Measurements from ENCODE around the gene CSTB. TPM values are rescaled to one million over a fixed set of nuclear protein-coding genes. Genes with fewer than 3 reads are reported as not detected.

CSTB gene
- total RNA-seq, 2 donors from 2014 or later, result 30.7 to 32.3 TPM

DNA sequence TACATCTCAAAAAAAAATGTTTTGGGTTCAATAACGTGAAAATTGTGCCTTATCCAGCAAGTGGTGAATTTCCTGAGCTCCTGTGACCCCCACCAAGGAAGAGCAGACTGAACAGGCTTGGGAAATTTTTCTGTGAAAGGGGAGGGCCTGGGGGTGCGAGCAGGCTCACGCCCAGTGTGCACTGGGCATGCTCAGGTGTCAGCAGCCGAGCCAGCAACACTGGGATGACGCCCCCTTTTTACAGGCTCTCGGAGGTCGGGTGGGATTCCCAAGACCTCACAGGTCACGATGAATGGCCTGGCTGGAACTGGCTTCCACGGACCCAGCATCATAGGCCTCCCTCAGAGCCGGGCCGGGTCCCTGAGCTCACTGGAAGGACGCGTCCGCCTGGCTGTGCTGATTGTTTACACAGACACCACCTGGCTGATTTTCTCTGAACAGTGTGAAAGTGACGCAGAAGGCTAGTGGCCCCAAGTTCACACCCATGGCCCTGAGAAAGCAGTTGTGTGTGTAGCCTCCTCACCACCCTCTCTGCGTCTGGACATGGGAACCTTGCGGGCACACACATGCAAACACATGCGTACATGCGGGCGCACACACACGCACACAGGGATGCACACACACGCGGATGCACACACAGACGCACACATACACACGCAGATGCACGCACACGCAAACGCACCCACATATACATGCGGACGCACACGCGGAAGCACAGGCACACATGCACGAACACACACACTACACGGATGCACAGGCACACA is 9.2 kb downstream of the CSTB start:
- Mint-ChIP-seq H3K4me1 (ENCODE audit: low read depth) (no peaks in the 10 kb centered on the region), H3K27me3 (ENCODE audit: low read depth) (no peaks in the 10 kb centered on the region), H3K36me3 (ENCODE audit: insufficient read depth in 2 of 2) (peaks cover 2 to 7% of the 10 kb centered on the region in 2 donors), H3K4me3 (no peak overlapping the region), H3K27ac (no peak overlapping the region), H3K9me3 (peaks cover 3 to 5% of the 10 kb centered on the region in 2 donors)
- no peak for ATAC-seq (replicated peaks in 1 of 2)
- DNase-seq, result no peak

GRCh38 chr21:43764576-43765495 is 11.3 kb downstream of the CSTB start:
- H3K36me3 Mint-ChIP-seq (ENCODE audit: insufficient read depth in 2 of 2), result no peaks in the 10 kb centered on the region
- no peaks in the 10 kb centered on the region for H3K9me3 Mint-ChIP-seq
- H3K4me1 Mint-ChIP-seq (ENCODE audit: low read depth), result no peaks in the 10 kb centered on the region
- DNase-seq (no peak), ATAC-seq (replicated peaks in 1 of 2) (no peak)
- H3K27me3 Mint-ChIP-seq (ENCODE audit: low read depth), result no peaks in the 10 kb centered on the region
- no peak overlapping the region for H3K27ac Mint-ChIP-seq
- no peak overlapping the region for H3K4me3 Mint-ChIP-seq

DNA sequence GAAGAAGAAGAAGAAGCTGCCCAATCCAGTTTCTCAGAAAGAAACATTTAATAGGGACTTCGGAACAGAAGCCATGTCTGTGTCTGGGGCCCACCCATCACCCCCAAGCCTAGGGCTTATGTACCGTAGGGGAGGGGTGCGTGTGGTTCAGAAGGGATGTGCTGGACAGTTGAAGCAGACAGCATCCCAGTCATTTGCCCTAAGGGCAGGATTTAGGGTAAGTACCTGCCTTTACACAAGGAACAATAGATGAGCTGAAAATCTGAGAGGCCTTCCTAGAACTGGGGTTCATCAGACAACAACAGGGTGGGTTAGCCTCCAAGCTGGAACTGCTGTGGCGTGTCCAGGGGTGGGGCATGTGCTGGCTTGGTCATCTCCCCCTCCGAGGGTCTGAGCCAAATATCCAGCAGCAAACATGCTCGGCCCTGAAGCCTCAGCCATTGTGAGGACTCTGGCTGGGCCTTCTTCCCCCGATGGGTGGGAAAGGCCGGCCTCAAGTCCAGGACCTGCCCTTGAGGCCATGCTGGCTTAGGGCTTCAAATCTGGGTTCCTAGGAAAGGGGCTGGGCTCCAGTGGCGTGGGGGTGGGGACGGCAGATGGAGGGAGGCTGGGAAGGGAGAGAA is 12.1 kb downstream of the CSTB start:
- Mint-ChIP-seq H3K27me3 (ENCODE audit: low read depth) (no peaks in the 10 kb centered on the region), H3K36me3 (ENCODE audit: insufficient read depth in 2 of 2) (no peaks in the 10 kb centered on the region), H3K9me3 (no peaks in the 10 kb centered on the region), H3K27ac (no peak overlapping the region), H3K4me3 (no peak overlapping the region), H3K4me1 (ENCODE audit: low read depth) (no peaks in the 10 kb centered on the region)
- ATAC-seq (replicated peaks in 1 of 2) (no peak), DNase-seq (no peak)

DNA sequence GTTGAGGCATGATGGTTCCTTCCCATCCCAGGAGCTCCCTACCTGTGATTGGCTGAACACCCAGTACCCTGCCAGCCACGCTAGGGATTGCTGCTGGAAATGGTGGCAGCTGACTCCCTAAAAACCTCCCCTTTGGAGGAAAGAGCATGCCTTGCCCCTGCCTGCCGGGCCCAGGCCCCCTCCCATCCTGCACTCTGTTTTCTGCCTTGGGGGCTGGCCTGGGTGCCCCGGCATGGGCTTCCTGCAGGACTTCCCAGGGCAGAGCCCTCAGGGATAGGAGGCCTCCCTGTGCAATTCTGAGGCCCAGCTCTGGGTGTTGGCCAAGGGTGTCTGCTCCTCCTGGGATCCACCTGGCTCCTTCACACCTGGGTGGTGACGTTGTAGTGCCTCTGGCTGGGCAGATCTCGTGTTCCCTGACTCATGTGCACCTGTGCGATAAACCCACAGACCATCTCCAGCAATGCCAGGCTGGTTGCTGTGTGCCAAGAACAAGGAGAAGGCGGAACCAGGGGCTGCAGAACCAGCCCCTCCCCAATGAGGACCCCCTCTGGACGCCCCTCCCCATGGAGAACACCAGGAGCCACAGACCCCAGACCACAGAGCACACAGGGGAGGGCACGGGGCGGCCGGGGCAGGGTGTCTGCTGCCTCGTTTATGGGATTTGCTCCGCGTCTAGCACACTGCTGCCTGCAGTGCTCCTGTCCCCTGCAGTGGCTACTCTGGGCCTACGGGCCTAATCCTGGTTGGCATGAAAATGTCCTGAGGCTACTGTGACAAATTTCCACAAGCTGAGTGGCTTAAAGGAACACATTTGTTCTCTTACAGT is 13.6 kb downstream of the CSTB start:
- no peak for ATAC-seq (replicated peaks in 1 of 2)
- Mint-ChIP-seq H3K4me1 (ENCODE audit: low read depth) (no peaks in the 10 kb centered on the region), H3K27me3 (ENCODE audit: low read depth) (no peaks in the 10 kb centered on the region), H3K4me3 (no peak overlapping the region), H3K36me3 (ENCODE audit: insufficient read depth in 2 of 2) (peaks cover 0 to 3% of the 10 kb centered on the region in 2 donors), H3K9me3 (no peaks in the 10 kb centered on the region), H3K27ac (no peak overlapping the region)
- no peak for DNase-seq

GRCh38 chr21:43761886-43762285 is 14.2 kb downstream of the CSTB start:
- H3K27me3 Mint-ChIP-seq (ENCODE audit: low read depth), result no peaks in the 10 kb centered on the region
- H3K4me3 Mint-ChIP-seq, result no peak overlapping the region
- H3K9me3 Mint-ChIP-seq, result no peaks in the 10 kb centered on the region
- ATAC-seq (replicated peaks in 1 of 2) (no peak), DNase-seq (no peak)
- H3K36me3 Mint-ChIP-seq (ENCODE audit: insufficient read depth in 2 of 2), result peaks cover 0 to 3% of the 10 kb centered on the region in 2 donors
- H3K4me1 Mint-ChIP-seq (ENCODE audit: low read depth), result no peaks in the 10 kb centered on the region
- H3K27ac Mint-ChIP-seq, result no peak overlapping the region

- H3K9me3 Mint-ChIP-seq, result no peaks in the 10 kb centered on the region
- H3K27me3 Mint-ChIP-seq (ENCODE audit: low read depth), result no peaks in the 10 kb centered on the region
- no peak overlapping the region for H3K4me3 Mint-ChIP-seq
- no peaks in the 10 kb centered on the region for H3K4me1 Mint-ChIP-seq (ENCODE audit: low read depth)
- no peak for DNase-seq
- ATAC-seq (replicated peaks in 1 of 2), result no peak
- H3K27ac Mint-ChIP-seq, result no peak overlapping the region
- H3K36me3 Mint-ChIP-seq (ENCODE audit: insufficient read depth in 2 of 2), result peaks cover 0 to 6% of the 10 kb centered on the region in 2 donors
Observed at GRCh38 chr21:43760391-43760958, 15.6 kb downstream of the CSTB start.

- no peaks in the 10 kb centered on the region for H3K27me3 Mint-ChIP-seq (ENCODE audit: low read depth)
- no peaks in the 10 kb centered on the region for H3K9me3 Mint-ChIP-seq
- peaks cover 0 to 6% of the 10 kb centered on the region in 2 donors for H3K36me3 Mint-ChIP-seq (ENCODE audit: insufficient read depth in 2 of 2)
- no peaks in the 10 kb centered on the region for H3K4me1 Mint-ChIP-seq (ENCODE audit: low read depth)
- H3K4me3 Mint-ChIP-seq, result no peak overlapping the region
- DNase-seq, result no peak
- no peak overlapping the region for H3K27ac Mint-ChIP-seq
- ATAC-seq (replicated peaks in 1 of 2), result no peak
Observed at GRCh38 chr21:43759651-43760050, 16.5 kb downstream of the CSTB start.

DNA sequence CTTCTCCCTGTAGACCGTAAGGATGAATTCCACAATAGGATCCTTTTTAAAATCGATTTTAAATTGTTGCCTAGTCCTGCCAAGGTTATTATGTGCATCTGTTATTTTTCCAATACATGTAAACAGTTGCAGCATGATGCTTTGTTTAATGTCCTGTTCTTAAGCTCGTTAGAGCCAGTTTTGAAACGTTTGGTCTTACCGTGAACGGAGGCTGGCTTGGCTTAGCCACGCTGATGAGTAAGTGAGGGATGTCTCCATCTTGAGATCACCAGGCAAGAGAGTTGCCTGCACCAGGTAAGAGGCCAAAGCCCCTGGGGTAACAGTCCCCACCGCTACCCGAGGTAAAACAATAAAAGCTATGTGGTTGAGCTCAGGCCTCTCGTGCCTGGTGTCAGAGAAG is 17.3 kb downstream of the CSTB start:
- Mint-ChIP-seq H3K27ac (no peak overlapping the region), H3K4me1 (ENCODE audit: low read depth) (no peaks in the 10 kb centered on the region), H3K36me3 (ENCODE audit: insufficient read depth in 2 of 2) (peaks cover 0 to 11% of the 10 kb centered on the region in 2 donors), H3K9me3 (no peaks in the 10 kb centered on the region), H3K4me3 (no peak overlapping the region), H3K27me3 (ENCODE audit: low read depth) (no peaks in the 10 kb centered on the region)
- DNase-seq (no peak), ATAC-seq (replicated peaks in 1 of 2) (no peak)

DNA sequence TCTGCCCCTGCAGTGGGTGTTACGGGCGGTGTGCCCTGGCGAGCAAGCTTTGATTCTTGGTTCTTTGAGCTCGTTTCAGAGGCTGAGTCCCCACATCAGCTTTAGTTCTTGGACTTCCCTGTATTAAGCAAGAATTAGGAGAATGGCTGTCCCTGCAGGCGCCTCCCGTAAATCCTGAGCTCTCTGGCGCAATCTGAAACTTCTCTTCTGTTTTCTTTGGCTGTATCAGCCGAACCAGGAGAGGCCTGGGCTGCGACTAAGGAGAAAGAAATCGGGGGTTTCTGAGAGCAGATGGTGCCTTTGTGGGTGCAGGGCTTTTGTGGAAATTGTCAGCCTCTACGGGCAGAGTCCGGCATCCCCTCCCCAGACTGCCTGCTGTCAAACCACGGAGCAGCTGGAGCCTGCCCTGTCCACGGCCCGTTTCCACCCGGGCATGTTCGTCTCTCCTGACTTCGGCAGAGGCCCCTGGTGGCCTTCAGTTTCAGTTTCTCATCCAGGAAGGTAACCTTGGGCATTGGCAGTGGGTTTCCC is 17.9 kb downstream of the CSTB start:
- ATAC-seq (replicated peaks in 1 of 2), result no peak
- H3K36me3 Mint-ChIP-seq (ENCODE audit: insufficient read depth in 2 of 2), result peaks cover 0 to 11% of the 10 kb centered on the region in 2 donors

GRCh38 chr21:43757601-43758000 is 18.5 kb downstream of the CSTB start:
- H3K4me1 Mint-ChIP-seq (ENCODE audit: low read depth), result no peaks in the 10 kb centered on the region
- H3K36me3 Mint-ChIP-seq (ENCODE audit: insufficient read depth in 2 of 2), result peaks cover 0 to 11% of the 10 kb centered on the region in 2 donors
- H3K4me3 Mint-ChIP-seq, result no peak overlapping the region
- DNase-seq (no peak), ATAC-seq (replicated peaks in 1 of 2) (no peak)
- no peaks in the 10 kb centered on the region for H3K27me3 Mint-ChIP-seq (ENCODE audit: low read depth)
- H3K27ac Mint-ChIP-seq, result no peak overlapping the region
- H3K9me3 Mint-ChIP-seq, result no peaks in the 10 kb centered on the region

More for the DNA sequence above, 17.9 kb downstream of the CSTB start:
- no peak for DNase-seq
- no peak overlapping the region for H3K4me3 Mint-ChIP-seq
- no peak overlapping the region for H3K27ac Mint-ChIP-seq
- H3K9me3 Mint-ChIP-seq, result no peaks in the 10 kb centered on the region
- H3K4me1 Mint-ChIP-seq (ENCODE audit: low read depth), result no peaks in the 10 kb centered on the region
- no peaks in the 10 kb centered on the region for H3K27me3 Mint-ChIP-seq (ENCODE audit: low read depth)

DNA sequence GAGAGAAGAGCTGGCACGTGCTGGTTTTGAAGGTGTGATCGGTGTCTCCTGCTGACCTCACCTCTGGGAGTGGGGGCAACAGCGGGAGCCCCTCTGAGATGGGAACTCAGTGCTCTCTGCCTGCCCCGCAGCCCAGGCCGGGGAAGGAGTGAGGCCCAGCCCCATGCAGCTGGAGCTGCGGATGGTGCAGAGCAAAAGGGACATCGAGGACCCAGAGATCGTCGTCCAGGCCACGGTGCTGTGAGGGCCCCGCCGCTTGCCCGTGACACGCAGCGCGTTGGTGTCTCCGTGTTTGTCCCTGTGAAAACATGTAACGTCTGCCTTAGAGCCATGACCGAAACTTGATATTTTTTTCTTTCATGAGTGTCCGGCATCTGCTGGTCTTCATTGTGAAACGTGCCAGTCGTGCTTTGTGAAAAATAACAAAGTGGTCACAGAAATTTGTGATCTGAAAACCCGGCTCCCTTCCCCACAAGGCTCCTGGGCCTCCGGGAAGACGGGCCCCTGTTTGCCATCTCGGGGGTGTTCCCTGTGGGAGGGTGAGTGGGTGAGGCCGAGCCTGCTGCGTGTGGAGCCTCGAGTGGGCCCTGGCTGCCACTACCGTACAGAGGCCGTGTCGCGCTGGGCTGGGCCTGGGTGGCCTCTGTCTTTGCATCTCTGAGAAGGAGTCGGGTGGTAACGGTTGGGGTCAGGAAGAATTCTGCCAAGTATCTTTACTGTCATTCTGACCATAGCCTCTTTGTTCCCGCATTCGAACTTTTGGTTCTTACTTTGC is 20.1 kb downstream of the CSTB start:
- no peaks in the 10 kb centered on the region for H3K9me3 Mint-ChIP-seq
- no peak overlapping the region for H3K27ac Mint-ChIP-seq
- H3K27me3 Mint-ChIP-seq (ENCODE audit: low read depth), result no peaks in the 10 kb centered on the region
- no peak for ATAC-seq (replicated peaks in 1 of 2)
- no peak overlapping the region for H3K4me3 Mint-ChIP-seq
- peaks cover 0 to 11% of the 10 kb centered on the region in 2 donors for H3K36me3 Mint-ChIP-seq (ENCODE audit: insufficient read depth in 2 of 2)
- DNase-seq, result no peak
- no peaks in the 10 kb centered on the region for H3K4me1 Mint-ChIP-seq (ENCODE audit: low read depth)
